ENCODE measurements around the gene ATP10D. TPM values are rescaled to one million over a fixed set of nuclear protein-coding genes. Genes with fewer than 3 reads are reported as not detected.

The ATP10D gene
- total RNA-seq, 1 experiment from 2014 or later = 0.84 TPM

- DNase-seq (no peak), ATAC-seq (no peak)
- peaks cover 4% of the 10 kb centered on the region; the same call in 1 of the 2 replicates for H3K27me3 ChIP-seq (ENCODE audit: low read length)
- H3K9me3 ChIP-seq (ENCODE audit: low read length) = no peaks in the 10 kb centered on the region
- H3K4me3 ChIP-seq (ENCODE audit: low read length) = no peak overlapping the region
- H2AFZ ChIP-seq (ENCODE audit: low read length) = no peak overlapping the region
- ChIA-PET CTCF (no interaction called here), POLR2A (ENCODE audit: unreplicated experiment) (no interaction called here)
- no peak overlapping the region for H3K4me2 ChIP-seq (ENCODE audit: low read length)
- H3K36me3 ChIP-seq (ENCODE audit: low read depth, low read length) = no peaks in the 10 kb centered on the region
- no peaks in the 10 kb centered on the region for H3F3A ChIP-seq (ENCODE audit: low read length, unreplicated experiment)
- no peaks in the 10 kb centered on the region for H3K9me2 ChIP-seq (replicated peaks; ENCODE audit: low read length)
- no peaks in the 10 kb centered on the region for H3K79me2 ChIP-seq (ENCODE audit: low read length)
- H4K20me1 ChIP-seq (ENCODE audit: low read length) = no peaks in the 10 kb centered on the region
- H3K9ac ChIP-seq (ENCODE audit: low read length) = no peak overlapping the region
- no peak for TF ChIP-seq CTCF (conservative IDR thresholded peaks at IDR 0.05; ENCODE audit: low read depth, low read length)
- TF ChIP-seq EZH2phosphoT487 (IDR thresholded peaks at IDR 0.05; ENCODE audit: borderline replicate concordance, low read length) = no peak
- no peak for TF ChIP-seq EZH2 (IDR thresholded peaks at IDR 0.05; ENCODE audit: low read length, unreplicated experiment)
- intact Hi-C loops (cut with micrococcal nuclease) = no loop called here
- BruUV-seq (replicated peaks) = no TSS peak
- H3K4me1 ChIP-seq (ENCODE audit: insufficient read depth, low read length) = no peaks in the 10 kb centered on the region
- no peak overlapping the region for H3K27ac ChIP-seq (ENCODE audit: low read length)
These were observed 132.5 kb downstream of the ATP10D start for GRCh38 chr4:47617607-47618006.

GRCh38 chr4:47619691-47620090 is 134.6 kb downstream of the ATP10D start:
- POLR2A ChIA-PET (ENCODE audit: unreplicated experiment) = no interaction called here
- H2AFZ ChIP-seq (ENCODE audit: low read length) = no peak overlapping the region

More at GRCh38 chr4:47619691-47620090, 134.6 kb downstream of the ATP10D start:
- Histone ChIP-seq H3K79me2 (ENCODE audit: low read length) (no peaks in the 10 kb centered on the region), H3K27me3 (ENCODE audit: low read length) (peaks cover 4% of the 10 kb centered on the region; the same call in 1 of the 2 replicates), H3K9me2 (replicated peaks; ENCODE audit: low read length) (no peaks in the 10 kb centered on the region), H3K36me3 (ENCODE audit: low read depth, low read length) (no peaks in the 10 kb centered on the region), H3K9ac (ENCODE audit: low read length) (no peak overlapping the region), H3K4me3 (ENCODE audit: low read length) (no peak overlapping the region), H3K4me1 (ENCODE audit: insufficient read depth, low read length) (no peaks in the 10 kb centered on the region), H3K27ac (ENCODE audit: low read length) (no peak overlapping the region), H3K9me3 (ENCODE audit: low read length) (no peaks in the 10 kb centered on the region), H4K20me1 (ENCODE audit: low read length) (no peaks in the 10 kb centered on the region), H3F3A (ENCODE audit: low read length, unreplicated experiment) (no peaks in the 10 kb centered on the region), H3K4me2 (ENCODE audit: low read length) (no peak overlapping the region)
- no peak for TF ChIP-seq EZH2 (IDR thresholded peaks at IDR 0.05; ENCODE audit: low read length, unreplicated experiment)
- no peak for TF ChIP-seq CTCF (conservative IDR thresholded peaks at IDR 0.05; ENCODE audit: low read depth, low read length)
- TF ChIP-seq EZH2phosphoT487 (IDR thresholded peaks at IDR 0.05; ENCODE audit: borderline replicate concordance, low read length) = no peak
- no peak for ATAC-seq
- CTCF ChIA-PET = no interaction called here
- DNase-seq = no peak
- intact Hi-C loops (cut with micrococcal nuclease) = no loop called here
- no TSS peak for BruUV-seq (replicated peaks)
